ENCODE measurements around the gene DEFB125.
"Not testable (repeated sequence)": the region's sequence is repeated elsewhere in the genome, so short reads cannot be mapped to it uniquely, and the experiment has no call there.

DEFB125 gene

GRCh38 chr20:64766-65322 is 22.6 kb upstream of the DEFB125 start:
- no peak for DNase-seq (ENCODE audit: low spot score)
- TF ChIP-seq, protein P1, sequence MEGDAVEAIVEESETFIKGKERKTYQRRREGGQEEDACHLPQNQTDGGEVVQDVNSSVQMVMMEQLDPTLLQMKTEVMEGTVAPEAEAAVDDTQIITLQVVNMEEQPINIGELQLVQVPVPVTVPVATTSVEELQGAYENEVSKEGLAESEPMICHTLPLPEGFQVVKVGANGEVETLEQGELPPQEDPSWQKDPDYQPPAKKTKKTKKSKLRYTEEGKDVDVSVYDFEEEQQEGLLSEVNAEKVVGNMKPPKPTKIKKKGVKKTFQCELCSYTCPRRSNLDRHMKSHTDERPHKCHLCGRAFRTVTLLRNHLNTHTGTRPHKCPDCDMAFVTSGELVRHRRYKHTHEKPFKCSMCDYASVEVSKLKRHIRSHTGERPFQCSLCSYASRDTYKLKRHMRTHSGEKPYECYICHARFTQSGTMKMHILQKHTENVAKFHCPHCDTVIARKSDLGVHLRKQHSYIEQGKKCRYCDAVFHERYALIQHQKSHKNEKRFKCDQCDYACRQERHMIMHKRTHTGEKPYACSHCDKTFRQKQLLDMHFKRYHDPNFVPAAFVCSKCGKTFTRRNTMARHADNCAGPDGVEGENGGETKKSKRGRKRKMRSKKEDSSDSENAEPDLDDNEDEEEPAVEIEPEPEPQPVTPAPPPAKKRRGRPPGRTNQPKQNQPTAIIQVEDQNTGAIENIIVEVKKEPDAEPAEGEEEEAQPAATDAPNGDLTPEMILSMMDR (IDR thresholded peaks at IDR 0.05; ENCODE audit: extremely low read depth, missing control alignments) = no peak

DNA sequence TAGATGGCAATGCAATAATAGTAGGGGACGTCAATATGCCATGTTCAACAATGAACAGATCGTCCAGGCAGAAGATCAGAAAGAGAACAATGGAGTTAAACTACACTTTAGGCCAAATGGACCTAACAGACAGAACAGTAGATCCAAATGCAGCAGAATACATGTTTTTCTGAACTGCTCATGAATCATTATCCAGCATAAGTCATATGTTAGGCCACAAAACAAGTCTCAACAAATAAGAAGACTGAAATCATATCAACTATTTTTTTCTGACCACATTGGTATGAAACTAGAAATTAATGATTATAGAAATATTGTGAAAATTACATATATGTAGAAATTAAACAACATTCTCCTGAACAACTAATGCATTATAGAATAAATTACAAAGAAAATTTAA is 10.2 kb upstream of the DEFB125 start:
- no peak for DNase-seq (ENCODE audit: low spot score)
- TF ChIP-seq, protein P1 (IDR thresholded peaks at IDR 0.05; ENCODE audit: extremely low read depth, missing control alignments) = no peak

GRCh38 chr20:78338-78737 is 9.1 kb upstream of the DEFB125 start:
- TF ChIP-seq, protein P1 (IDR thresholded peaks at IDR 0.05; ENCODE audit: extremely low read depth, missing control alignments) = no peak
- DNase-seq (ENCODE audit: low spot score) = no peak

DNA sequence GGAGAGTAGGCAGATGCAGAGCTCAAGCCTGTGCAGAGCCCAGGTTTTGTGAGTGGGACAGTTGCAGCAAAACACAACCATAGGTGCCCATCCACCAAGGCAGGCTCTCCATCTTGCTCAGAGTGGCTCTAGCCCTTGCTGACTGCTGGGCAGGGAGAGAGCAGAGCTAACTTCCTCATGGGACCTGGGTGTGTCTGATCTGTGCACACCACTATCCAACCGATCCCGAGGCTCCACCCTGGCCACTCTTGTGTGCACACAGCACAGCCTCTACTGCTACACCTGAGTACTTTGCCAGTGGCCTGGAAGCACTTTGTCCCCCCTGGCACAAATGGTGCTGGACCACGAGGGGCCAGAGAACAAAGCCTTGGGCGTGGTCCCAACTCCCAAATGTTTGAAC is 7.9 kb upstream of the DEFB125 start:
- no peak for DNase-seq (ENCODE audit: low spot score)
- TF ChIP-seq, protein P1 (IDR thresholded peaks at IDR 0.05; ENCODE audit: extremely low read depth, missing control alignments) = no peak

DNA sequence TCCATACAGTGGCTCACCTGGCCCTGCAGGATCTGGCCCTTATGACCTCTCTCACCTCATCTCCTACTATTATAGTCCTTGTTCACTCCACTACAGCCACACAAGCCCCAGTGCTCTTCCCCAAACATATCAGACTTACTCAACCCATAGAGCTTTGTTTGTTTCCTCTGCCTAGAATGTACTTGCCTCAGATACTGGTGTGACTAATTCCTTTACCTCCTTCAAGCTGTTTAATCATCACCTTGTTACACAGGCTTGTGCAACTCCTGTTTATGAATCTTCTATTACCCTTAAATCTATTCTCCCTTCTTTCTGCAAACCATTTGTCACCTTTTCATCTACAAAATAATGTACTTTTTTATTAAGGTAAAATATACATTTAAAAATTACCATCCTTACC is 3.2 kb downstream of the DEFB125 start:
- TF ChIP-seq, protein P1 (IDR thresholded peaks at IDR 0.05; ENCODE audit: extremely low read depth, missing control alignments) = no peak
- no peak for DNase-seq (ENCODE audit: low spot score)

DNA sequence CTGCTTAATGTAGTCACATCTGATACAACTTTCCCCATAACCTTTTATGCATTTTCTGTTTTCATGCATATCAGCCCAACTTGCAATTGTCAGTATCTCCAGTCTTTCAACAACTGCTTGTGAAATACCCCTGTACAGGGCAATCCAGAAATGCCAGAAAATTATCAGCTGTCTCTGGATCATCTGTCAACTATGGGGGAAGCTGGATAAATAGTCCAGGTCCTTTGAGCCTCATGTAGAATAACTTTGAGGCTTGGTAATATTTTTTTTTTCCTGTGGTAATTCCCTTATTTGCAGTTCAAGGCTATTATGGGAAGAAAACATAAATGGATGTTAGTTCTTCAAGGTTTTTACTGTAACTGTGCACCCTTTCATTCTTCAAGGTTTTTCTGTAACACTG is 6.2 kb downstream of the DEFB125 start:
- no peak for DNase-seq (ENCODE audit: low spot score)
- TF ChIP-seq, protein P1 (IDR thresholded peaks at IDR 0.05; ENCODE audit: extremely low read depth, missing control alignments) = no peak

DNA sequence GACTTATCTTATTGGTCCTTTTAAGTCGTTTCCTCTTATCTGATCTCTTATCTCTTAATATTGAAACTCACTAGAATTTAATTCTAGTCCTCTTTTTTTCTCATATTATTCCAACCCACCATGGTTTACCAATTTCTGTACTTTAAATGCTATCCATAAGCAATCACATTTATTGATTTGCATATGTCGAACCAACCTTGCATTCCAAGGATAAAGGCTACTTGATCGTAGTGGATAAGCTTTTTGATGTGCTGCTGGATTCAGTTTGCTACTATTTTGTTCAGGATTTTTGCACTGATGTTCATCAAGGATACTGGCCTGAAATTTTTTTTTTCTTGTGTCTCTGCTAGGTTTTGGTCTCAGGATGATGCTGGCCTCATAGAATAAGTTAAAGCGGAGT is 7.7 kb downstream of the DEFB125 start:
- TF ChIP-seq, protein P1 (IDR thresholded peaks at IDR 0.05; ENCODE audit: extremely low read depth, missing control alignments) = no peak
- no peak for DNase-seq (ENCODE audit: low spot score)

DNA sequence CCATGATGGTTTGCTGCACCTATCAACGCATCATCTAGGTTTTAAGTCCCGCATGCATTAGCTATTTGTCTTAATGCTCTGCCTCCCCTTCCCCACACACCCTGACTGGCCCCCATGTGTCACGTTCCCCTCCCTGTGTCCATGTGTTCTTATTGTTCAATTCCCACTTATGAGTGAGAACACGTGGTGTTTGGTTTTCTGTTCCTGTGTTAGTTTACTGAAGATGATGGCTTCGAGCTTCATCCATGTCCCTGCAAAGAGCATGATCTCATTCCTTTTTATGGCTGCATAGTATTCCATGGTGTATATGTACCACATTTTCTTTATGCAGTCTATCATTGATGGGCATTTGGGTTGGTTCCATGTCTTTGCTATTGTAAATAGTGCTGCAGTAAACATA is 10.2 kb downstream of the DEFB125 start:
- not testable (repeated sequence) for DNase-seq (ENCODE audit: low spot score)

Data from GM20000 (cell line).